Kidney (tissue), 22 donors: ENCODE measurements around the gene RNF145. TPM values are rescaled to one million over a fixed set of nuclear protein-coding genes. Genes with fewer than 3 reads are reported as not detected.

Experiments used
- DNase-seq, 5 donors: peaks; one replicate each; pipeline ENCODE4 v3.0.0-alpha.2; 2013 to 2020
- FAIRE-seq: peaks from 2 replicates; lab custom pipeline; 2012; peaks lifted over from hg19 to GRCh38; lab: Jason Lieb, UNC
- H3K27ac ChIP-seq, 2 donors: one replicate each; pipeline ENCODE4 v1.7.0; 2013; ENCODE audit warnings: low read depth in 2 of 2, low read length in 2 of 2, inconsistent platforms in 1 of 2
- H3K27me3 ChIP-seq: one replicate; pipeline ENCODE4 v1.7.1; 2013; ENCODE audit warnings: low read length, inconsistent platforms; ENCODE audit not compliant: control insufficient read depth, insufficient read depth
- H3K36me3 ChIP-seq, 3 donors: one replicate each; pipeline versions ENCODE4 v1.7.0 to v1.7.1; 2013; ENCODE audit warnings: low read length in 3 of 3, control low read depth in 1 of 3, inconsistent platforms in 1 of 3; ENCODE audit not compliant: insufficient read depth in 3 of 3, control insufficient read depth in 2 of 3
- H3K4me1 ChIP-seq, 3 donors: one replicate each; pipeline versions ENCODE4 v1.7.0 to v1.7.1; 2013; ENCODE audit warnings: low read length in 3 of 3, inconsistent platforms in 1 of 3, low read depth in 1 of 3; ENCODE audit not compliant: control insufficient read depth in 2 of 3, insufficient read depth in 2 of 3
- H3K4me3 ChIP-seq, 3 donors: one replicate each; pipeline versions ENCODE4 v1.7.0 to v1.8.1; 2013; ENCODE audit warnings: low read length in 3 of 3, control low read depth in 1 of 3, inconsistent platforms in 1 of 3
- H3K9ac ChIP-seq, 3 donors: one replicate each; pipeline versions ENCODE4 v1.7.0 to v1.7.1; 2013; ENCODE audit warnings: low read length in 3 of 3, control low read depth in 1 of 3, inconsistent platforms in 1 of 3
- H3K9me3 ChIP-seq, 3 donors: one replicate each; pipeline versions ENCODE4 v1.7.0 to v1.7.1; 2013; ENCODE audit warnings: low read length in 3 of 3, control low read depth in 1 of 3, inconsistent platforms in 1 of 3; ENCODE audit not compliant: control insufficient read depth in 2 of 3, insufficient read depth in 1 of 3
- intact Hi-C: fragments of 100-400 bp; cut with DNase I; formaldehyde crosslinking; loops from one replicate; pipeline ENCODE4 v1.11.1; 2022
- long read RNA-seq, 10 donors: library from polyadenylated mRNA in 1 of 10; unstranded in 1 of 10; transcript quantifications; one replicate each; pipeline ENCODE4 v2.0.0 and lab custom pipeline, GENCODE V29; 2021 to 2026
- polyA plus RNA-seq: library from polyadenylated mRNA; stranded (reverse); fragments of 350-450 nt; fragmentation: Illumina TruSeq; extraction: RNeasy Lipid Tissue Mini Kit (QIAGEN cat#74804); gene quantifications from one replicate; pipeline ENCODE4 v1.2.3, GENCODE V29; 2014; ENCODE audit warnings: low read depth, low replicate concordance; ENCODE audit not compliant: insufficient read depth
- total RNA-seq: library from RNA; stranded (reverse); fragmentation: NEBNext Ultra II Directional; extraction: Animal tissue kit (Norgen Biotek cat#: 25700); gene quantifications from one replicate; pipeline ENCODE4 v1.2.1, GENCODE V29; 2021
- TF ChIP-seq, protein P1 (sequence below): IDR thresholded peaks from 3 replicates; pipeline ENCODE4 v1.5.1; 2012; ENCODE audit warnings: mild to moderate bottlenecking, moderate library complexity, borderline replicate concordance; ENCODE audit not compliant: insufficient read depth; ENCODE audit errors: extremely low read depth
- donor health status: control.
- donor health status: control.
- donor health status: control.
- donor health status: control.
- donor health status: control.
- donor health status: DM: yes; HTN: yes; CAD: no.
- donor health status: Normal renal cell carcinoma (clear cell type).

The RNF145 gene, protein sequence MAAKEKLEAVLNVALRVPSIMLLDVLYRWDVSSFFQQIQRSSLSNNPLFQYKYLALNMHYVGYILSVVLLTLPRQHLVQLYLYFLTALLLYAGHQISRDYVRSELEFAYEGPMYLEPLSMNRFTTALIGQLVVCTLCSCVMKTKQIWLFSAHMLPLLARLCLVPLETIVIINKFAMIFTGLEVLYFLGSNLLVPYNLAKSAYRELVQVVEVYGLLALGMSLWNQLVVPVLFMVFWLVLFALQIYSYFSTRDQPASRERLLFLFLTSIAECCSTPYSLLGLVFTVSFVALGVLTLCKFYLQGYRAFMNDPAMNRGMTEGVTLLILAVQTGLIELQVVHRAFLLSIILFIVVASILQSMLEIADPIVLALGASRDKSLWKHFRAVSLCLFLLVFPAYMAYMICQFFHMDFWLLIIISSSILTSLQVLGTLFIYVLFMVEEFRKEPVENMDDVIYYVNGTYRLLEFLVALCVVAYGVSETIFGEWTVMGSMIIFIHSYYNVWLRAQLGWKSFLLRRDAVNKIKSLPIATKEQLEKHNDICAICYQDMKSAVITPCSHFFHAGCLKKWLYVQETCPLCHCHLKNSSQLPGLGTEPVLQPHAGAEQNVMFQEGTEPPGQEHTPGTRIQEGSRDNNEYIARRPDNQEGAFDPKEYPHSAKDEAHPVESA
- total RNA-seq = 66.5 TPM
- polyA plus RNA-seq = 29.6 TPM
- long read RNA-seq, donor 1, transcript RNF145-202 (11 exons, 3,613 nt) = major isoform, 6 of 8 reads
- long read RNA-seq, donor 1, partial matches to known transcripts = 0 of 8 reads
- long read RNA-seq, donor 1, other reads (novel, unspliced or antisense) = 0 of 8 reads
- long read RNA-seq, donor 2, transcript RNF145-202 (11 exons, 3,613 nt) = major isoform, 8 of 21 reads
- long read RNA-seq, donor 2, partial matches to known transcripts = 9 of 21 reads
- long read RNA-seq, donor 2, other reads (novel, unspliced or antisense) = 0 of 21 reads
- long read RNA-seq, donor 3, transcript RNF145-202 (11 exons, 3,613 nt) = major isoform, 12 of 35 reads
- long read RNA-seq, donor 3, partial matches to known transcripts = 18 of 35 reads
- long read RNA-seq, donor 3, other reads (novel, unspliced or antisense) = 0 of 35 reads
- long read RNA-seq, donor 4, transcript RNF145-202 (11 exons, 3,613 nt) = major isoform, 7 of 16 reads
- long read RNA-seq, donor 4, partial matches to known transcripts = 6 of 16 reads
- long read RNA-seq, donor 4, other reads (novel, unspliced or antisense) = 0 of 16 reads
- long read RNA-seq, donor 5 = 0 reads
- long read RNA-seq, donor 6, partial matches to known transcripts = 5 of 11 reads
- long read RNA-seq, donor 6, other reads (novel, unspliced or antisense) = 0 of 11 reads
- long read RNA-seq, donor 7, partial matches to known transcripts = 32 of 38 reads
- long read RNA-seq, donor 7, other reads (novel, unspliced or antisense) = 4 of 38 reads
- long read RNA-seq, donor 8, partial matches to known transcripts = 17 of 22 reads
- long read RNA-seq, donor 8, other reads (novel, unspliced or antisense) = 0 of 22 reads
- long read RNA-seq, donor 9, partial matches to known transcripts = 0 of 3 reads
- long read RNA-seq, donor 9, other reads (novel, unspliced or antisense) = 0 of 3 reads
- long read RNA-seq, donor 10, transcript RNF145-202 (11 exons, 3,613 nt) = major isoform, 6 of 18 reads
- long read RNA-seq, donor 10, partial matches to known transcripts = 8 of 18 reads
- long read RNA-seq, donor 10, other reads (novel, unspliced or antisense) = 0 of 18 reads

DNA sequence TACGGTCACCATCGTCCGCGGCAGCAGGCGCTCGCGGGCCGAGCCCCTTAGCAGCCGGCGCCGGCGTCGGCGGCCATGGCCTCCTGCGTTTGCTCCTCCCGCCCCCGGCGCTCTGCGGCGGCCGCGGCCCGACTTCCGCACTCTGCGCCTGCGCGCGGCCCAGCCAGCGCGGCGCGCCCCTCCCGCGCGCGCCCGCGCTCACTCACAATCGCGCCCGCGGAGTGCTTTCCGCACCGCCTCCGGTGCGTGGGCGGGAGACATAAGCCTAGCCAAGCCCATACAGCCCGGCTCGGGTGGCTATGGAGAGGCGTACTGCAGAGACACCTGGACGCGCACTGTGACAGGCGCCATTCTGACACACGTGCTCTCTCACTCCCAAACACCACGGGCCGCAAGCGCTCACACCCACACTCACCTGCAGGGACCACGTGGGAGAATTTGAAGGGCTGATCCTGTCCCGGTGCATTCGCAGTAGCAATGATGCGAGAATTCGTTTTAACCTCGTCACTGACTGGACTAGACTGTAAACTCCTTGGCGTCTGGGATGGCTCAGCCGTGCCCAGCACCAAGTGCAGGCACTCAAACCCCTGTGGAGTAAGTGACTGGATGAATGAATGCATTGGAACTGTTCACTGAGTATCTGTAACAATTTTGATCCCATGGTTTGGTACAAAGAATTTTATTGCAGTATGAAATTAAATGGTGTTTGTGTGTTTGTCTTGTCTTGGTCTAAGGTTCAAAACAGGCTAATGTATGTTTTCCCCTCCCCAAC lies at the start of gene RNF145:
TSS of gene RNF145 (minus strand) at position 116 of the 772 bp plus-strand sequence. CDS start 5,936 bp downstream, outside the sequence.
- Histone ChIP-seq H3K4me3 (peak within 1 kb of the TSS; percentile 77 to 92 (median 87)), H3K4me1 (peaks cover 2 to 12% (median 8%) of the 10 kb centered on the region in 3 donors), H3K36me3 (no peaks in the 10 kb centered on the region), H3K9ac (peak within 1 kb of the TSS; percentile 72 to 84 (median 83)), H3K9me3 (no peaks in the 10 kb centered on the region), H3K27ac (peak within 1 kb of the TSS; percentile 85 to 88), H3K27me3 (no peaks in the 10 kb centered on the region)
- DNase-seq (peak; percentile 89 to 96 (median 92)), FAIRE-seq (no peak)
- intact Hi-C loops = no loop called here
- TF ChIP-seq, protein P1, sequence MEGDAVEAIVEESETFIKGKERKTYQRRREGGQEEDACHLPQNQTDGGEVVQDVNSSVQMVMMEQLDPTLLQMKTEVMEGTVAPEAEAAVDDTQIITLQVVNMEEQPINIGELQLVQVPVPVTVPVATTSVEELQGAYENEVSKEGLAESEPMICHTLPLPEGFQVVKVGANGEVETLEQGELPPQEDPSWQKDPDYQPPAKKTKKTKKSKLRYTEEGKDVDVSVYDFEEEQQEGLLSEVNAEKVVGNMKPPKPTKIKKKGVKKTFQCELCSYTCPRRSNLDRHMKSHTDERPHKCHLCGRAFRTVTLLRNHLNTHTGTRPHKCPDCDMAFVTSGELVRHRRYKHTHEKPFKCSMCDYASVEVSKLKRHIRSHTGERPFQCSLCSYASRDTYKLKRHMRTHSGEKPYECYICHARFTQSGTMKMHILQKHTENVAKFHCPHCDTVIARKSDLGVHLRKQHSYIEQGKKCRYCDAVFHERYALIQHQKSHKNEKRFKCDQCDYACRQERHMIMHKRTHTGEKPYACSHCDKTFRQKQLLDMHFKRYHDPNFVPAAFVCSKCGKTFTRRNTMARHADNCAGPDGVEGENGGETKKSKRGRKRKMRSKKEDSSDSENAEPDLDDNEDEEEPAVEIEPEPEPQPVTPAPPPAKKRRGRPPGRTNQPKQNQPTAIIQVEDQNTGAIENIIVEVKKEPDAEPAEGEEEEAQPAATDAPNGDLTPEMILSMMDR = no peak

DNA sequence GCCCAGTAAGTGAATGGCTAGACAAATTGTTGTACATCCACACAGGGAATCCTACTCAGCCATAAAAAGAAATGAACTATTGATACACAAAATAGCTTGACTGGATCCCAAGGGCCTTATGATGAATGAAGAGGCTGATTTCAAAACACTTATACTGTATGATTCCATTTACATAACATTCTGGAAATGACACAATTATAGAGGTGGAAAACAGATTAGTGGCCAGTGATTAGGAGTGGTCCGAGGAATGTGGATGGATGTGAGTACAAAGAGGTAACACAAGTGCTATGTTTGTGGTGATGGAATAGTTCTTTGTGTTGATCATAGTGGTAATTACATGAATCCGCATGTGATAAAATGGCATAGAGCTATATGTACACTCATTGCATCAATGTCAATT lies 49.0 kb upstream of the RNF145 start:
- no peak overlapping the region for H3K9ac ChIP-seq
- H3K4me1 ChIP-seq = peaks cover 0 to 3% (median 0%) of the 10 kb centered on the region in 3 donors
- H3K9me3 ChIP-seq = no peaks in the 10 kb centered on the region
- H3K36me3 ChIP-seq = no peaks in the 10 kb centered on the region
- FAIRE-seq (no peak), DNase-seq (no peak)
- H3K4me3 ChIP-seq = no peak overlapping the region
- H3K27me3 ChIP-seq = peaks cover 2% of the 10 kb centered on the region
- TF ChIP-seq, protein P1 = no peak
- no peak overlapping the region for H3K27ac ChIP-seq
- intact Hi-C loops = no loop called here
